ENCODE measurements around the gene LRRN4CL. TPM values are rescaled to one million over a fixed set of nuclear protein-coding genes. Genes with fewer than 3 reads are reported as not detected.

LRRN4CL gene
- total and polyA plus RNA-seq, 9 of the 15 experiments (the other 6 are each of a cell fraction or from before 2014, with no cell fraction given) = 0.03 to 0.11 (median 0.05) TPM; not detected in 4

- peaks cover 6% of the 10 kb centered on the region; the same call in 1 of the 2 replicates for H4K20me1 ChIP-seq (replicated peaks; ENCODE audit: control insufficient read depth, insufficient read depth, low read length)
- BruUV-seq (replicated peaks) = no TSS peak
- CTCF ChIA-PET (ENCODE audit: low intra/inter-chr PET ratio) = interaction anchor here (0.6 kb wide), 1 partner anchor 79 kb away, joined by 5 read pairs; the partner anchor contains the start of gene NXF1
- TF ChIP-seq PHB2 (IDR thresholded peaks at IDR 0.05; ENCODE audit: low read depth) = peak; percentile 10; the same call in 1 of the 2 replicates
- TF ChIP-seq ZNF23 (CRISPR knock-in tag; IDR thresholded peaks at IDR 0.05) = no peak
- TF ChIP-seq ZNF253 (CRISPR knock-in tag; conservative IDR thresholded peaks at IDR 0.05) = no peak
- TF ChIP-seq UBTF (IDR thresholded peaks at IDR 0.05; ENCODE audit: borderline replicate concordance in 1 of 2, low read depth in 2 of 2, low read length in 2 of 2) = peak in 1 of 2 experiments; percentile 21; a peak in 1 of 4 replicates
- TF ChIP-seq CHD1 (IDR thresholded peaks at IDR 0.05; ENCODE audit: low read length) = peak; percentile 98
- peak; percentile 24; the same call in 1 of the 2 replicates for TF ChIP-seq MED1 (CRISPR knock-in tag; IDR thresholded peaks at IDR 0.05; ENCODE audit: borderline replicate concordance)
- 0 out of 4 replicates have a peak, but pooled peaks of 1 of the 2 experiments have one; percentile 16 for TF ChIP-seq ETV6 (IDR thresholded peaks at IDR 0.05; ENCODE audit: borderline replicate concordance in 1 of 2, low read depth in 2 of 2, low read length in 1 of 2)
- no peak for TF ChIP-seq ETV6 (CRISPR knock-in tag; IDR thresholded peaks at IDR 0.05; ENCODE audit: borderline replicate concordance)
- TF ChIP-seq HMGXB4 (CRISPR knock-in tag; IDR thresholded peaks at IDR 0.05) = 0 out of 2 replicates have a peak, but pooled peaks have one; percentile 7
Measured at GRCh38 chr11:62726156-62726914, 37.0 kb upstream of the LRRN4CL start.

More at GRCh38 chr11:62726156-62726914, 37.0 kb upstream of the LRRN4CL start:
- Histone ChIP-seq H3K27ac (ENCODE audit: extremely low read depth, low read depth, low read length) (peak overlapping the region; percentile 99), H3K9me1 (ENCODE audit: control insufficient read depth, insufficient read depth, low read length) (no peaks in the 10 kb centered on the region), H3K9ac (ENCODE audit: insufficient read depth in 1 of 2, low read depth in 2 of 2, low read length in 2 of 2) (peak overlapping the region; percentile 98 to 100), H3K36me3 (ENCODE audit: control insufficient read depth, insufficient read depth, low read length) (peaks cover 58% of the 10 kb centered on the region), H3K4me2 (ENCODE audit: insufficient read depth, low read length) (peak overlapping the region; percentile 100), H3K9me3 (replicated peaks; ENCODE audit: control insufficient read depth, insufficient read depth, low read depth, low read length) (no peaks in the 10 kb centered on the region), H3K79me2 (ENCODE audit: control insufficient read depth, insufficient read depth, low read length) (peaks cover 84% of the 10 kb centered on the region), H3K4me1 (replicated peaks in 1 of 2; ENCODE audit: control insufficient read depth in 2 of 2, insufficient read depth in 2 of 2, low read length in 2 of 2) (peaks cover 13 to 19% of the 10 kb centered on the region in 2 experiments; a peak in 4 of 5 replicates), H2AFZ (ENCODE audit: low read depth, low read length) (peak overlapping the region; percentile 42; the same call in 1 of the 2 replicates), H3K27me3 (ENCODE audit: control insufficient read depth in 2 of 2, insufficient read depth in 2 of 2, low read length in 2 of 2) (no peaks in the 10 kb centered on the region), H3K4me3 (peak overlapping the region; percentile 90)
- intact Hi-C loops (cut with micrococcal nuclease) = loop anchor here (2.0 to 10.0 kb wide), 6 partner anchors 20 to 136 kb away; partner anchors contain the start of genes BSCL2, GNG3, POLR2G and TMEM179B
- POLR2A ChIA-PET = interaction anchor here (0.6 to 4.5 kb wide), 17 partner anchors 8 to 571 kb away, joined by 3 to 31 read pairs (median 6); partner anchors contain the start of genes BSCL2, C11orf98, CSKMT and GNG3
- DNase-seq (ENCODE audit: extremely low read depth in 1 of 4, low spot score in 3 of 4) = peak in 3 of 4 experiments; percentile 24 to 35 (median 29)
- ATAC-seq = no peak
- no peak for FAIRE-seq
- in situ Hi-C loops (cut with MboI) = no loop called here
- under 1% methylated on average over 47 of the region's 51 CpGs for WGBS (ENCODE audit: insufficient coverage, low coverage, missing lambda C conversion rate)

Measured in K562 (cell line).